LNCAP (cell line): ENCODE measurements around the gene EPB42.

Experiments used
- CTCF ChIP-seq: fragments of 450-650 bp; IDR thresholded peaks from 2 replicates; pipeline ENCODE4 v1.5.1; 2017; ENCODE audit warnings: mild to moderate bottlenecking

The EPB42 gene

GRCh38 chr15:43165801-43166325, 55.0 kb downstream of the EPB42 start:
- no peak for TF ChIP-seq CTCF

GRCh38 chr15:43153269-43153668, 67.5 kb downstream of the EPB42 start:
- no peak for TF ChIP-seq CTCF

GRCh38 chr15:43151688-43152087, 69.1 kb downstream of the EPB42 start:
- TF ChIP-seq CTCF: no peak

- no peak for TF ChIP-seq CTCF
Observed at GRCh38 chr15:43150191-43150929, 70.5 kb downstream of the EPB42 start.
